Effector memory CD4-positive, alpha-beta T cell (primary cell): ENCODE data around the gene ATXN1.

Experiments used
- DNase-seq, 3 donors: peaks; one replicate each; pipeline ENCODE4 v3.0.0-alpha.2; 2020
- H3K27ac ChIP-seq: 2 replicates; pipeline ENCODE4 v1.7.0; 2013; ENCODE audit warnings: mild to moderate bottlenecking, low read length, moderate library complexity; ENCODE audit not compliant: insufficient read depth, poor library complexity, severe bottlenecking
- H3K27me3 ChIP-seq: replicated peaks from 2 replicates; pipeline ENCODE4 v1.7.0; 2013; ENCODE audit warnings: mild to moderate bottlenecking, low read length; ENCODE audit not compliant: insufficient read depth, control insufficient read depth, poor library complexity, severe bottlenecking
- H3K36me3 ChIP-seq: 2 replicates; pipeline ENCODE4 v1.7.0; 2013; ENCODE audit warnings: mild to moderate bottlenecking, low read length, moderate library complexity; ENCODE audit not compliant: control insufficient read depth, insufficient read depth
- H3K4me1 ChIP-seq: 2 replicates; pipeline ENCODE4 v1.7.0; 2013; ENCODE audit warnings: low read length, mild to moderate bottlenecking; ENCODE audit not compliant: control insufficient read depth, insufficient read depth, poor library complexity, severe bottlenecking
- H3K4me3 ChIP-seq: 2 replicates; pipeline ENCODE4 v1.7.0; 2013; ENCODE audit warnings: low read length, low read depth, mild to moderate bottlenecking; ENCODE audit not compliant: insufficient read depth, poor library complexity, severe bottlenecking
- H3K9me3 ChIP-seq: 2 replicates; pipeline ENCODE4 v1.7.0; 2013; ENCODE audit warnings: mild to moderate bottlenecking, low read length, moderate library complexity; ENCODE audit not compliant: control insufficient read depth

Gene ATXN1

GRCh38 chr6:16359563-16359962 is 401.7 kb downstream of the ATXN1 start:
- Histone ChIP-seq H3K36me3 (no peaks in the 10 kb centered on the region), H3K4me3 (no peak overlapping the region), H3K4me1 (no peaks in the 10 kb centered on the region), H3K27me3 (no peaks in the 10 kb centered on the region), H3K9me3 (no peaks in the 10 kb centered on the region), H3K27ac (no peak overlapping the region)
- no peak for DNase-seq

DNA sequence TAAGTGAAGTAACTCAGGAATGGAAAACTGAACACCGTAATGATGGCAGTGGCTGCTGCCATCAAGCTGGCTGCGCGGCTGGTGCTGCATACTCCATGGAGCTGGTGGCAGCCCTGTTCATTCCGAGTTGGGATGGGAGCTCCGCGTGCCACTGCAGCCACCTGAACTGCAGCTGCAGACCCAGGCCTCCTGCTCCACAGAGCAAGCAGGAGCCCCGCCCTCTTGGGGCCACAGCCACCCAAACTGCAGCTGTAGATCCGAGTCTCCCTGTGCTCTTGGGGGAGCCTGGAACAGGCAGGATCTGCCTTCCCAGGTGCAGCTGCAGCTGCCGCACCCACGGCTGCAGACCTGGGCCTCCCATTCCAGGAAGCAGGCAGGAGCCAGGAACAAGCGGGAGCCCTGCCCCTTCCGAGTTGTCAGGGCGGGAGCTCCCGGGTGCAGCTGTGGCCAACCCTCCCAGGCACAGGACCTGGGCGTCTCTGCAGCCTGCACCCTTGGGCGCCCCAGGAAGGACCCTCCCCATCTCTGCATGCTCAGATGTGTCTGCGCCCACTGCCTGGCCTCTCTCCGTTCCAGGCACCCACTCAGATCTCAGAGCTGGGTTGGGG is 402.6 kb downstream of the ATXN1 start:
- DNase-seq, result no peak
- no peaks in the 10 kb centered on the region for H3K27me3 ChIP-seq
- no peaks in the 10 kb centered on the region for H3K9me3 ChIP-seq
- no peak overlapping the region for H3K4me3 ChIP-seq
- H3K27ac ChIP-seq, result no peak overlapping the region
- no peaks in the 10 kb centered on the region for H3K4me1 ChIP-seq
- H3K36me3 ChIP-seq, result no peaks in the 10 kb centered on the region

- DNase-seq, result no peak
These were observed 405.4 kb downstream of the ATXN1 start for GRCh38 chr6:16355699-16356446.

GRCh38 chr6:16355238-16355637 is 406.0 kb downstream of the ATXN1 start:
- H3K4me1 ChIP-seq, result no peaks in the 10 kb centered on the region
- no peak for DNase-seq
- no peaks in the 10 kb centered on the region for H3K9me3 ChIP-seq
- H3K27me3 ChIP-seq, result no peaks in the 10 kb centered on the region
- H3K36me3 ChIP-seq, result no peaks in the 10 kb centered on the region
- H3K27ac ChIP-seq, result no peak overlapping the region
- H3K4me3 ChIP-seq, result no peak overlapping the region

More at GRCh38 chr6:16355699-16356446, 405.4 kb downstream of the ATXN1 start:
- no peak overlapping the region for H3K27ac ChIP-seq
- H3K9me3 ChIP-seq, result no peaks in the 10 kb centered on the region
- H3K36me3 ChIP-seq, result no peaks in the 10 kb centered on the region
- no peaks in the 10 kb centered on the region for H3K4me1 ChIP-seq
- H3K4me3 ChIP-seq, result no peak overlapping the region
- no peaks in the 10 kb centered on the region for H3K27me3 ChIP-seq

DNA sequence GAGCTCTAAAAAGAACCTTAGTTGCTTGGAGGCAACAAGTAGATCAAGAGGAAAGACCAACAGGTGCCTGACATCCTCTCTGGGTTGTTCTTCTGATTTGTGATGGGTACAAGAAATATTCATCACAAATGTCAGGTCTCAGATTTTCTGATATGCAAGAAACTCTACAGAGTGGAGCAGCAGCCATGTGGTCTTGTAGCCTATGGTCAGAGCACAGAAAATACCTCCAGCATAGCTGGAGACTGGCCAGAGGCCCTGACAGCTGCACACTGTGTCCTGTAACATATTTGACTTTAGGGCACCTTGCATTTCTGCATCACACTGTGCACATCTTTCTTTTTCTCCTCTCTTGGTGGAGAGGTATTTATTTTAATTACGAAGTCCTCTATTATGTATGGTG is 406.6 kb downstream of the ATXN1 start:
- Histone ChIP-seq H3K4me1 (no peaks in the 10 kb centered on the region), H3K4me3 (no peak overlapping the region), H3K9me3 (no peaks in the 10 kb centered on the region), H3K27ac (no peak overlapping the region), H3K36me3 (no peaks in the 10 kb centered on the region), H3K27me3 (no peaks in the 10 kb centered on the region)
- DNase-seq, result no peak

DNA sequence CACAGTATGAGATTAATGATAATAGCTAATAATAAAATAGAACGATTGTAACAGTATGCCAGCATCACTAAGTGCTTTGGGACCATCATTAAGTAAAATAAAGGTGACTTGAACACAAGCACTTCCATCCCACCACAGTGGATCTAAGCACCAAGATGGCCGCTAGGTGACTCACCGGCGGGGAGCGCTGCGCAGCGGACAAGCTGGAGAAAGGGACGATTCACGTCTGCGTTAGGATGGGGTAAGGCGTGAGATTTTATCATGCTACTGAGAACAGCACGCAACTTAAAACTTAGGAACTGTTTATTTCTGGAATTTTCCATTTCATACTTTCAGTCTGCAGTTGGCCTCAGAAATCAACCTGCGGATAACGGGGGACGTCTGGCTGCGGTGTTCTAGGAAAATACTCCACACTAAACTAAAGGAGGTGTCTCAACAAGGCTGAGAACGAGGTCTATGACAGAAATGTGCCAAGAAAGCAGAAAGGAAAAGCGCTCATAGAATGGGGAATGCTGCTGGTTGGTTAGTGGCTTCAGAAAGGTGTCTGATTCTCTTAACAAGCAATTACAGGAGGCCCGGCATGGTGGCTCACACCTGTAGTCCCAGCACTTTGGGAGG is 408.3 kb downstream of the ATXN1 start:
- Histone ChIP-seq H3K9me3 (no peaks in the 10 kb centered on the region), H3K4me1 (no peaks in the 10 kb centered on the region), H3K36me3 (no peaks in the 10 kb centered on the region), H3K4me3 (no peak overlapping the region), H3K27ac (no peak overlapping the region), H3K27me3 (no peaks in the 10 kb centered on the region)
- no peak for DNase-seq

DNA sequence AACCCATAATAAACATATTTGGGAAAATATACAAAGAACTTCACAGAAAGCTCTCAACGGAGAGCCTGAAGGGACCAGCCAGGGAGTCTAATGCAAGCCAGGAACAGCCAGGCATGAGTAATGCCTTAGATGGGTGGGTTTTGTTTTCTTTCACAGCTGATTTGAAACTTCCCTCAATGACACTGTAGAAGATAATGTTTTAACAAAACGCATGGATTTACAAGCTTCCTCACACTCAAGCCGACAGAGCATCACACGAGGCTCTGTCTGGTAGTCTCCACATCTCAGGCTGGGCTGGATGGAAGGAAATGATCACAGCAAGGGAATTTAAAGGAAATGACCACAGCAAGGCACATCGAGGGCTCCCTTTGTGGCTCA is 409.0 kb downstream of the ATXN1 start:
- H3K4me1 ChIP-seq, result no peaks in the 10 kb centered on the region
- no peak overlapping the region for H3K27ac ChIP-seq
- no peaks in the 10 kb centered on the region for H3K36me3 ChIP-seq
- no peaks in the 10 kb centered on the region for H3K27me3 ChIP-seq
- H3K4me3 ChIP-seq, result no peak overlapping the region
- H3K9me3 ChIP-seq, result no peaks in the 10 kb centered on the region
- no peak for DNase-seq

DNA sequence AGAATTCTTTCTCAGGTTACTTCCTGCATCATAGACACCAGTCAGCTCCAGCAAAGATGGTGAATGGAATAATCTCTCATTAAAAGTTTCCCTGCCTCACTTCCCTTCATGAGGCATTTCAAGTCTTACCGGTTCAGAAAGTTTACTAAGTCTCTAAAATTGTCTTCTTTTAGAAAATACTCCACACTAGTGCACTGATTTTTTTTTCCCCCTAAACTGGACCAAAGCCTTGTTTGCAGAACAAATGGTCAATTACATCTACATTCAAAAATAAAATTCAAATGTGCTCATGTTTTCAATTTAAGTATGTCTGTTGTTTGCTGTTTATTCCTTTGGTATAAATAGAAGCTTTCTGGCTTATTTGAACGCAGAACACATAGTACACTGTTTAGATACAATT is 411.7 kb downstream of the ATXN1 start:
- Histone ChIP-seq H3K4me1 (no peaks in the 10 kb centered on the region), H3K36me3 (no peaks in the 10 kb centered on the region), H3K9me3 (no peaks in the 10 kb centered on the region), H3K27ac (no peak overlapping the region), H3K27me3 (no peaks in the 10 kb centered on the region), H3K4me3 (no peak overlapping the region)
- DNase-seq, result no peak

GRCh38 chr6:16346831-16347230 is 414.4 kb downstream of the ATXN1 start:
- no peak overlapping the region for H3K4me3 ChIP-seq
- DNase-seq, result no peak
- H3K27ac ChIP-seq, result no peak overlapping the region
- no peaks in the 10 kb centered on the region for H3K9me3 ChIP-seq
- H3K27me3 ChIP-seq, result no peaks in the 10 kb centered on the region
- no peaks in the 10 kb centered on the region for H3K4me1 ChIP-seq
- H3K36me3 ChIP-seq, result no peaks in the 10 kb centered on the region
